ENCODE measurements around the gene LMX1B.

LMX1B gene

DNA sequence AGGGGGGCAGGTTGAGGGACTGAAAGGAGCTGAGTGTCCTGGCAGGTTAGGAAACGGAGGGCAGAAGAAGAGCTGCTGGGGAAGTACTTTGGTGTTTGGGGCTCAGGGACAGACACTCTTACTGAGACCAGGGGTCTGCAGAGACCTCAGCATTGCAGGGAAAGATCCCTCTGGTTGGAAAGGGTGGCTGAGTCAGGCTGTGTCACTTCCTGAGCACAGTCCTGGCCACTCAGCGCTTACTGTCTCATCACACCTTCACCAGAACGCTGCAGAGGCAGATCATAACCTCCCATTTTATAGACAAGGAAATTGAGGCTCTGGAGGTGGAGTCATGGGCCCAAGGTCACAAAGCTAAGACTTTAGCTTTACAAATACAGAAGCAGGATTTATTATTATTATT lies 54.3 kb downstream of the LMX1B start:
- no peak overlapping the region for H3K4me3 ChIP-seq (ENCODE audit: low read depth, low read length)
- no peak for TF ChIP-seq CTCF (IDR thresholded peaks at IDR 0.05; ENCODE audit: low read depth, low read length)
- no peak for TF ChIP-seq MAX (IDR thresholded peaks at IDR 0.05; ENCODE audit: low read depth, low read length)
- no peak for DNase-seq (ENCODE audit: low read depth)

DNA sequence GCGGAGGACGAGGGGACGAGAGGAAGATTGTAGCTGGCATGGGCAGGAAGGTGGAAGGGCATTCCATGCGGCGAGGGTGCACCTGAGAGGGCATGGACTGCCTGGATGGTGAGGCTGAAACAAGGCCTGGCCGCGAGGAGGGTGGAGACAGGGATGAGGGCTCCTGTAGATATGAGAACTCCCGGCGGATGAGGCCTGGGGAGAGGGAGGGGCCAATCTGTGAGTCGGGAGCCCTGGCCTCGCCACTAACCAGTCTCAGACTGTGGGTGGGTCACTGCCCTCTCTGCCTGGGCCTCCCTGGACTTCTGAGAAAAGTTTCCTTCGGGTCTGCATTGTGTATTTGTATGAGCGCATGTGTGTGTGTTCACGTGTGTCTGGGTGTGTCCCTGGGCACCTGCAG lies 55.4 kb downstream of the LMX1B start:
- no peak for DNase-seq (ENCODE audit: low read depth)
- H3K4me3 ChIP-seq (ENCODE audit: low read depth, low read length), result no peak overlapping the region
- no peak for TF ChIP-seq MYC (IDR thresholded peaks at IDR 0.05; ENCODE audit: low read depth, low read length)
- TF ChIP-seq POLR2A (IDR thresholded peaks at IDR 0.05; ENCODE audit: extremely low read depth, insufficient read length), result no peak
- no peak for TF ChIP-seq CTCF (IDR thresholded peaks at IDR 0.05; ENCODE audit: low read depth, low read length)
- no peak for TF ChIP-seq MAX (IDR thresholded peaks at IDR 0.05; ENCODE audit: low read depth, low read length)

- TF ChIP-seq MYC (IDR thresholded peaks at IDR 0.05; ENCODE audit: low read depth, low read length) (no peak), POLR2A (IDR thresholded peaks at IDR 0.05; ENCODE audit: extremely low read depth, insufficient read length) (no peak), MAX (IDR thresholded peaks at IDR 0.05; ENCODE audit: low read depth, low read length) (no peak), CTCF (IDR thresholded peaks at IDR 0.05; ENCODE audit: low read depth, low read length) (no peak)
- no peak for DNase-seq (ENCODE audit: low read depth)
- no peak overlapping the region for H3K4me3 ChIP-seq (ENCODE audit: low read depth, low read length)
These were observed 56.5 kb downstream of the LMX1B start for GRCh38 chr9:126670270-126670669.

DNA sequence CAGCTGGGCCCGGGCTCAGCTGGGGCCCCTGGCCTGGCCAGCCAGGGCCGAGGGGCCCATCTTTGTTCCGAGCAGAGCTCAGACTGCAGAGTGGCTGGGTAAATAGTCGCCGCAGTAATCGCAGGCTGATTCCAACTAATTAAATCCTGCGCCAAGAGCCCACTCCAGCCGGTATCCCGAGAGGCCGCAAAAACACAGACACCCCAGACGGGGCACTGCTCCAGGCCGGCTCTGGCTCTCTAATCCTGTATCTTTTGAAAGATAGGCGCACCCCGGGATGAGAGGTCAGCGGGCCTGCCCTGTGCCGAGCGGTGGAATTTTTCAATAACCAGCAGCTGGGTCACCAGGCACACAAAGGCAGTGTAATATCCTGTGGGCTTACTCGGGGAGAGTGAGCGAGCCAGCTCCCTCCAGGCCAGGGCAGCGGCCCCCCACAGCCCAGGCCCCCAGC lies 57.7 kb downstream of the LMX1B start:
- no peak for DNase-seq (ENCODE audit: low read depth)
- no peak overlapping the region for H3K4me3 ChIP-seq (ENCODE audit: low read depth, low read length)
- TF ChIP-seq MYC (IDR thresholded peaks at IDR 0.05; ENCODE audit: low read depth, low read length) (no peak), MAX (IDR thresholded peaks at IDR 0.05; ENCODE audit: low read depth, low read length) (no peak), CTCF (IDR thresholded peaks at IDR 0.05; ENCODE audit: low read depth, low read length) (no peak), POLR2A (IDR thresholded peaks at IDR 0.05; ENCODE audit: extremely low read depth, insufficient read length) (no peak)

- DNase-seq (ENCODE audit: low read depth), result no peak
- TF ChIP-seq MAX (IDR thresholded peaks at IDR 0.05; ENCODE audit: low read depth, low read length) (no peak), CTCF (IDR thresholded peaks at IDR 0.05; ENCODE audit: low read depth, low read length) (no peak), POLR2A (IDR thresholded peaks at IDR 0.05; ENCODE audit: extremely low read depth, insufficient read length) (no peak), MYC (IDR thresholded peaks at IDR 0.05; ENCODE audit: low read depth, low read length) (no peak)
- no peak overlapping the region for H3K4me3 ChIP-seq (ENCODE audit: low read depth, low read length)
These were observed 58.3 kb downstream of the LMX1B start for GRCh38 chr9:126671983-126672382.
